Measurements from ENCODE around the gene TMPRSS13. TPM values are rescaled to one million over a fixed set of nuclear protein-coding genes. Genes with fewer than 3 reads are reported as not detected.

Gene TMPRSS13
- total RNA-seq, 2 experiments from 2014 or later: 0.79 to 1.1 TPM

DNA sequence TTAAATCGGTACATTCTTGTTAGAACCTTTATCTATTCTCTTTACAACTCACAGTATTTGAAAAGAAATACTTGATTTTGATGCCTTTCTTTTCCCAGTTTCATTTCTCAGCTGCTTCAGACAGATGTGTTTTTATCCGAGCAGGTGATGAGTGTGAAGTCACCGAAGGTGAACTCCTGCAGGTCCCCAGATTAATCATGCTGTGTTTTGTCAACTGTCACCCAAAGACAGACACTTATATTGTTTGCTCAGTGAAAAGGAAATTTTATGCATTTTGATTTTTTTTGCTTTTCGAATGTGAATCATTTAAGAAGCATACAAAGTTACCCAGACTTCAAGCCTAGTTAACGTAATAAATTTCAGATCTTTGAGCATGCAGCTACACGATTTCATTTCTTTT is 7.8 kb upstream of the TMPRSS13 start:
- BruUV-seq (replicated peaks): no TSS peak
- ChIA-PET CTCF (ENCODE audit: unreplicated experiment) (interaction anchor here (3.0 kb wide), 1 partner anchor 10 kb away, joined by 12 read pairs; no protein-coding TSS in a partner anchor), POLR2A (interaction anchor here (0.7 to 1.1 kb wide), 2 partner anchors 15 to 33 kb away, joined by 3 read pairs; no protein-coding TSS in a partner anchor)
- Histone ChIP-seq H3K9me3 (ENCODE audit: low read length) (no peaks in the 10 kb centered on the region), H3K79me2 (ENCODE audit: insufficient read depth, low read depth, low read length) (no peaks in the 10 kb centered on the region), H3K36me3 (ENCODE audit: insufficient read depth, low read length) (no peaks in the 10 kb centered on the region), H2AFZ (ENCODE audit: low read length) (no peak overlapping the region), H3K27ac (ENCODE audit: low read depth, low read length, poor library complexity, severe bottlenecking) (no peak overlapping the region), H3K4me2 (ENCODE audit: low read length) (0 out of 2 replicates have a peak overlapping the region, but pooled peaks have one; percentile 9), H3K4me3 (ENCODE audit: low read depth, low read length, poor library complexity, severe bottlenecking) (no peak overlapping the region), H4K20me1 (ENCODE audit: insufficient read depth, low read length) (no peaks in the 10 kb centered on the region), H3K9me2 (ENCODE audit: insufficient read depth, low read length) (no peaks in the 10 kb centered on the region), H3K4me1 (ENCODE audit: insufficient read depth, low read length, poor library complexity, severe bottlenecking) (peaks cover 3% of the 10 kb centered on the region)
- TF ChIP-seq EZH2phosphoT487 (IDR thresholded peaks at IDR 0.05; ENCODE audit: borderline replicate concordance, low read depth, low read length) (no peak), CTCF (conservative IDR thresholded peaks at IDR 0.05; ENCODE audit: low read length) (no peak)
- intact Hi-C loops (cut with micrococcal nuclease; ENCODE audit: unreplicated experiment): no loop called here
- DNase-seq (ENCODE audit: low spot score): peak; percentile 27

GRCh38 chr11:117934526-117935307 is 5.5 kb upstream of the TMPRSS13 start:
- no peaks in the 10 kb centered on the region for H3K9me2 ChIP-seq (ENCODE audit: insufficient read depth, low read length)
- no peak overlapping the region for H2AFZ ChIP-seq (ENCODE audit: low read length)
- no peak overlapping the region for H3K4me3 ChIP-seq (ENCODE audit: low read depth, low read length, poor library complexity, severe bottlenecking)
- H3K9me3 ChIP-seq (ENCODE audit: low read length): no peaks in the 10 kb centered on the region
- H3K4me1 ChIP-seq (ENCODE audit: insufficient read depth, low read length, poor library complexity, severe bottlenecking): peaks cover 14% of the 10 kb centered on the region
- CTCF ChIA-PET (ENCODE audit: unreplicated experiment): no interaction called here
- POLR2A ChIA-PET: no interaction called here
- H3K36me3 ChIP-seq (ENCODE audit: insufficient read depth, low read length): no peaks in the 10 kb centered on the region
- intact Hi-C loops (cut with micrococcal nuclease; ENCODE audit: unreplicated experiment): no loop called here
- H4K20me1 ChIP-seq (ENCODE audit: insufficient read depth, low read length): no peaks in the 10 kb centered on the region
- no TSS peak for BruUV-seq (replicated peaks)
- no peak overlapping the region for H3K4me2 ChIP-seq (ENCODE audit: low read length)
- H3K79me2 ChIP-seq (ENCODE audit: insufficient read depth, low read depth, low read length): no peaks in the 10 kb centered on the region
- no peak for DNase-seq (ENCODE audit: low spot score)
- no peak for TF ChIP-seq CTCF (conservative IDR thresholded peaks at IDR 0.05; ENCODE audit: low read length)
- no peak for TF ChIP-seq EZH2phosphoT487 (IDR thresholded peaks at IDR 0.05; ENCODE audit: borderline replicate concordance, low read depth, low read length)
- no peak overlapping the region for H3K27ac ChIP-seq (ENCODE audit: low read depth, low read length, poor library complexity, severe bottlenecking)

GRCh38 chr11:117933930-117934329 is 4.7 kb upstream of the TMPRSS13 start:
- Histone ChIP-seq H3K79me2 (ENCODE audit: insufficient read depth, low read depth, low read length) (no peaks in the 10 kb centered on the region), H3K9me3 (ENCODE audit: low read length) (no peaks in the 10 kb centered on the region), H3K4me1 (ENCODE audit: insufficient read depth, low read length, poor library complexity, severe bottlenecking) (peaks cover 14% of the 10 kb centered on the region), H3K9me2 (ENCODE audit: insufficient read depth, low read length) (no peaks in the 10 kb centered on the region), H2AFZ (ENCODE audit: low read length) (no peak overlapping the region), H3K4me3 (ENCODE audit: low read depth, low read length, poor library complexity, severe bottlenecking) (no peak overlapping the region), H3K27ac (ENCODE audit: low read depth, low read length, poor library complexity, severe bottlenecking) (no peak overlapping the region), H3K36me3 (ENCODE audit: insufficient read depth, low read length) (no peaks in the 10 kb centered on the region), H4K20me1 (ENCODE audit: insufficient read depth, low read length) (no peaks in the 10 kb centered on the region), H3K4me2 (ENCODE audit: low read length) (no peak overlapping the region)
- DNase-seq (ENCODE audit: low spot score): no peak
- TF ChIP-seq CTCF (conservative IDR thresholded peaks at IDR 0.05; ENCODE audit: low read length) (no peak), EZH2phosphoT487 (IDR thresholded peaks at IDR 0.05; ENCODE audit: borderline replicate concordance, low read depth, low read length) (no peak)
- BruUV-seq (replicated peaks): no TSS peak
- intact Hi-C loops (cut with micrococcal nuclease; ENCODE audit: unreplicated experiment): no loop called here
- ChIA-PET CTCF (ENCODE audit: unreplicated experiment) (no interaction called here), POLR2A (no interaction called here)

All from OCI-LY7 (cell line).